NOMO-1 treated with DMSO at 0.1 percent for 48 hours (cell line): ENCODE measurements around the gene UPF3B.
"Not testable (repeated sequence)": the region's sequence is repeated elsewhere in the genome, so short reads cannot be mapped to it uniquely, and the experiment has no call there.

Experiments used
- DNase-seq: peaks from one replicate; lab custom pipeline; 2025; ENCODE audit not compliant: unreplicated experiment; lab: John Stamatoyannopoulos, UW

The UPF3B gene

DNA sequence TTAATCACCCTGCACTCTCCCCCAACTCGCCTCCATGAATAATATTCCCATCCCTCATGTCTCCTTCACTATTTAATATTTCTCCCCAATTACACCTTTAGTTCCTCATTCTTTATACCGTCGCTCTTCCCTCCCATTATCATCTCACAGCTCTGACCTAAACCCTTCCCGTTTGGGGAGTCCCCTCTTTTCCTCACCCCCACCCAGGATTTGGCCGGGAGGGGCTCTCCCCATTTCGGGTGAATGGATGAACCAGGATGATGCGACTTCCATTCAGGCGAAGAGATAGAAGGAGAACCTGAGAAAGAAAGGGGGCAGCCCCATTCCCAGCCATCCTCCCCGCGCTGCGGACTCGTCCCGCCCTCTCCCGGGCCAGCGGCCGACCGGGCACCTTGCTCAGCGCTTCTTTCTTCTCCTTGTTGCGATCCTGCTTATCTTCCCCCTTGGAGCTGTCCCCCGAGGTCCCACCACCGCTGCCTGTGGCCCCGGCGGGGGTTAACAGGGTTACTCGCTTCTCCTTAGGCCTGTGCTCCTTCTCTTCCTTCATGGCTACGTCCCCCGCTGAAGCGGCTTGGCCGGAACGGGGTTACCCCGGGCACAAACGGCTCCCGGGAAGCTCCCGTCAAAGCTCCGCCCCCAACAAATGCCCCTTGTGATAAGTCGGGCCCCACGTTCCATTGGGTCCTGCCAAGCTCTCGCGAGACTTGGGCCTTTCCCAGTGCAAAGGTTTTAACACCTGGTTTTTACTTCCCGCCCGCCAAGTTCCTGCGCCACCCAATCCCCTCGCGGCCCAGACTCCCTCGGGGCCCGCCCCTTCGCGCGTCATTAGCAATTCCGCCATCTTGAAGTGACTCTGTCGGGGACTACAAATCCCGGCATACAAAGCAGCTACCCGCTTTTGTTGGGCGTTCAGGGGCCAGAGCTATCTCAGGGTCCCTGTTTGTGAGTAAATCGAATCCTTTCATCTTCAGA is at the start of gene UPF3B:
TSS of gene UPF3B (minus strand) at position 582 of the 972 bp plus-strand sequence. CDS start at position 547, 35 bp downstream.
- peak; percentile 92 for DNase-seq

GRCh38 chrX:119900976-119901375 is 48.2 kb upstream of the UPF3B start:
- DNase-seq: no peak

GRCh38 chrX:119899125-119899524 is 46.4 kb upstream of the UPF3B start:
- DNase-seq: peak; percentile 11

DNA sequence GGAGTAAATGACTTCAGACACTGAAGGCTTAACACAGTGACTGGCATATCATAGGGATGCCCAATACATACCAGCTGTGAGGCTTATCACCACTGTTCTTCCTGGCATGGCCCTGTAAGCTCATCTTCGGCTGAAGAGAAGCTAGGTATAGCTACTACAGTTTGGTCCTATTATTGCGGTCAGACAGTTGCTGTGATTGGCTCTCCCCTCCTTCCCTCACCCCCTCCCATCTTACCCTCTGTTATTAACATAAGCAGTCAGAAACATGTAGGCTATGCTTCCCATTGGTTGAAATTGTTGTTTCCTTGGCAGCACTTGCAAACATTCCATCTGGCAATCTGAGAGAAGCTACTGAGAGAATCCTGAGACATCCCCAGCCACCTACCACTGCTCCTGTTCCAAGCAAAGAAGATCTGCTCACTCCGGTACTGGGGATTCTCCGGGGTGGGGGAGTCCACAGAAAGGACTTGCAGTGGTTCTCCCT is 43.1 kb upstream of the UPF3B start, which contains the start of gene AKAP14:
TSS of gene AKAP14 (plus strand) at position 51 of the 484 bp plus-strand sequence. CDS start 7,331 bp downstream, outside the sequence.
- DNase-seq: no peak

DNA sequence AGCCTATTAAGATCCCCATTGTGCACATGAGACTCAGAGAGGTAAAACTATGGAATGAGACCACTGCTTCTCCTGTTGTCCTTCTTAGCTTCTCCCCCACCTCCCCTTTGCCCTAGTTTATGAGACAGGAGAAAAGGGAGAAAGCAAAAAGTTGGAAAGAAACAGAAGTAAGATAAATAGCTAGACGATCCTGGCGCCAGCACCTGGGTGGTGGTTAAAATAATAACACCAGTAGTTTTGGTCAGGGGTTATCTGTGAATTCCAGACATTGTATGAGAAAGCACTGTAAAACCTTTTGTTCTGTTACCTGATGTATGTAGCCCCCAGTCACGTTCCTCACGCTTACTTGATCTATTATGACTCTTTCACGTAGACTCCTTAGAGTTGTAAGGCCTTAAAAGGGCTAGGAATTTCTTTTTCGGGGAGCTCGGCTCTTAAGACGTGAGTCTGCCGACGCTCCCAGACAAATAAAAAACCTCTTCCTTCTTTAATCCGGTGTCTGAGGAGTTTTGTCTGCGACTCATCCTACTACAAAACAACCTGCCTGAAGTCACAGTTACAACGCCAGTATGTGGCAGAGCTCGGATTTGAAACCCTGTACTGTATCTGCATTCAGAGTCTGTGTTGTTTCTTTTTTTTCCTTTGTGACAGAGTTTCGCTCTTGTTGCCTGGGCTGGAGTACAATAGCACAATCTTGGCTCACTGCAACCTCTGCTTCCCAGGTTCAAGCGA is 39.4 kb upstream of the UPF3B start:
- DNase-seq: not testable (repeated sequence)

DNA sequence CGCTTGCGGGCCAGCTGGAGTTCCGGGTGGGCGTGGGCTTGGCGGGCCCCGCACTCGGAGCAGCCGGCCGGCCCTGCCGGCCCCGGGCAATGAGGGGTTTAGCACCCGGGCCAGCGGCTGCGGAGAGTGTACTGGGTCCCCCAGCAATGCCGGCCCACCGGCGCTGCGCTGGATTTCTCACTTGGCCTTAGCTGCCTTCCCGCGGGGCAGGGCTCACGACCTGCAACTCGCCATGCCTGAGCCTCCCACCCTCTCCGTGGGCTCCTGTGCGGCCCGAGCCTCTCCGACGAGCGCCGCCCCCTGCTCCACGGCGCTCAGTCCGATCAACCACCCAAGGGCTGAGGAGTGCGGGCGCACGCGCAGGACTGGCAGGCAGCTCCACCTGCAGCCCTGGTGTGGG is 37.9 kb upstream of the UPF3B start:
- not testable (repeated sequence) for DNase-seq

- peak; percentile 59 for DNase-seq
Measured at GRCh38 chrX:119887721-119888425, 35.1 kb upstream of the UPF3B start.

GRCh38 chrX:119885554-119886428 is 33.0 kb upstream of the UPF3B start:
- peak; percentile 36 for DNase-seq

DNA sequence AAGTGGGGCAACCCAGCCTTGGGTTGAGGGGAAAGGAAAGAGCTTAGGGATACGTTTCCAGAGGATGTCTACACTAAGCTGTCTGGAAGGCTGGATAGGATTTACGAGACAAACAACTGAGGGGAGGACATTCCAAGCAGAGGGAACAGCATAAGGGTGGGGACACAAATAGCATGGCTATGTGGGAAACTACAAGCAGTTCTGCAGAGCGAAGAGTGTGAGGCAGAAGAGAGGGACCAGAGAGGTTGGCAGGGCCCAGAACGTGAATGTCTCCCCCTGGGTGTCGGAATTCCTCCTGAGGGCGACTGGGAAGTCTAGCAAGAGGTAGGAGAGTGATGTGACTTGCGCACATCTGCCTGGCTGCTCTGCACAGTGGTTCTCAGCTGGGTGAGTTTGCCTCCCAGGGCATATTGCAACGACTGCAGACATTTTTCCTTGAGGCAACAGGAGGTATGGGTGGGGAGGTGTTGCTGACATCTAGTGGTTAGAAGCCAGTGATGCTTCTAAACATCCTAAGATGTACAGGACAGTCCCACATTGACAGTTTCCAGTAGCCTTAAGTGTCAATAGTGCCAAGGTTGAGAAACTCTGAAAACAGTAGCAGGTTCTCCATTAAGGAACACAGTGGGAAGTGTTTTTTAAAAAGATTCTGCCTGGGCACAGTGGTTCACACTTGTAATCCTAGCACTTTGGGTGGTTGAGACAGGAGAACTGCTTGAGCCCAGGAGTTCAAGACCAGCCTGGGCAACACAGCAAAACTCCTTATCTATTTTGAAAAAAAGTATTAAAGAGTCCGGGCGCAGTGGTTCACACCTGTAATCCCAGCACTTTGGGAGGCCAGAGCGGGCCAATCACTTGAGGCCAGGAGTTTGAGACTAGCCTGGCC is 28.0 kb upstream of the UPF3B start:
- peak; percentile 47 for DNase-seq

GRCh38 chrX:119880076-119880475 is 27.3 kb upstream of the UPF3B start:
- no peak for DNase-seq

DNA sequence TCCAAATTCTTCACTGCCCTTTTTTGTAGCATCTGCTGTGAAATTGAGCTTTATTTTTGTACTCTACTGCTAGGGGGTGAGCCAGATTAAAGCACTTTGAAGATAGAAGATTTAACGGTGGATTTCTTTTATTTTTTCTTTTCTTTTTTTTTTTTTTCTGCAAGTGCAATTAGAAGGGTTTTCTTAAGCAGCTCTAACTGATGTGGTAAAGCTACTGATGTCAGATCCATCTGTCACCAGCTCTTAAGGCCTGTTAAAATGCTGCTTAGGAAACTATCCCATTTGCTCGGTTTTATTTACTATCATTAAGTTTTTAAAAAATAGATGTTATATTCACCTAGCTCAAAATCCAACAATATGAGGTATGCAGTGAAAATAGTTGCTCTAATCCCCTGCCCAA is 26.0 kb upstream of the UPF3B start:
- no peak for DNase-seq

GRCh38 chrX:119871599-119872395 is 19.0 kb upstream of the UPF3B start, which contains the start of the genes NDUFA1 and RNF113A:
NDUFA1 (plus strand) TSS chrX:119871832; CDS start chrX:119871912, 80 bp downstream.
RNF113A (minus strand) TSS chrX:119871733; CDS start chrX:119871613, 120 bp downstream.
- DNase-seq: peak; percentile 82

DNA sequence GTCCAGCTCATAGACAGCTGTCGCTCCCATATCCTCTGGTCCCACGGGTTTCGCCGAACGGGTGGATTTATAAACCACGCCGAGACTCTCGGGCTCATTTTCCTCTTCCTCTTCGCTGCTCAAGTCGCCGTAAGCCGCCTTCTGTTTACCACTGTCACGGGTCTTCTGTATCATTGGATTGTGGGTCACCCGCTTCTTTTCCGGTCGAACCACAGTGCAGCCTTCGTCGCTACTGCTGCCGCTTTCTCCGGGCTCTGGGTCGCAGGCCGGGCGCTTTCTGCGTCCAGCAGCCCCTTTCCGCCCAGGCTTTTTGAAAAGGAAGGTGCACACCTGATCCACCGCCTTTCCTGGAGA is 18.5 kb upstream of the UPF3B start:
- DNase-seq: no peak

DNA sequence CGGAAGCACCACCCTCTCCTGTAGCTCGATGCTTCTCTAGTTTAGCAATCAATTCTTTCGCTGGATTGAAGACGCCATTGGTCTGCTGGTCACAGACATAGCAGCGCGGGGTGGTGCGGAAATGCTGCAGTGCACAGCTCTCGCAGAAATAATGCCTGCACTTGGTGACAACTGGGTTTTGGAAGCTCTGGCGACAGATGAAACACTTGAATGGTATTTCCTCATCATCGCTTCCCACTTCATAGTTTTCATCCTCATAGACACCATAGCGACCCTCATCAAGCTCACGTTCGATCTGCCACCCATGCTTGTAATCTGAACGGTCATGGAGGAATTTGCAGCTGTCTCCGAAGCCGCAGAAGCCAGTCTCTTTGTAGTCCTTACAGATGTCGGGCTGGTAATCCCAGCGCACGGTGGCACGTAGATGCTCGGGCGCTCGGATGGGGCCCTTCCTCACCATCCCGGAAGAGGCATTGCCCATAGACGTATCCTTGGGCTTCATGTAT is 17.9 kb upstream of the UPF3B start:
- DNase-seq: no peak

DNA sequence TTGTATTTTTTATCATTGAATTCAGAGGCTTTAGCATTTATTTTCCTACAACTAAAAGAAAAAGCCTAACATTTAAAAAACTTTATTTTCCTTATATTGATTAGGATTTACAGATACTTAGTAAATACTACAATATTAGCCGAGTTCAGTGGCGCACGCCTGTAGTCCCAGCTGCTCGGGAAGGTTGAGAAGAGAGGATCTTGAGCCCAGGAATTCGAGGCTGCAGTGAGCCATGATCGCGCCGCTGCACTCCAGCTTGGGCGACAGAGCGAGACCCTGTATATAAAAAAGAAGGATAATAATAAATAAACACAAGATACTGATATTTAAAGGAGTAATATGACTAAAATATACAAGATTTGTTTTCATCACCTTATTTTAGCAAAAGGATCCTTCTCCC is 681 bp upstream of the UPF3B start:
- DNase-seq: no peak

GRCh38 chrX:119833905-119834304 is 18.9 kb downstream of the UPF3B start:
- no peak for DNase-seq

DNA sequence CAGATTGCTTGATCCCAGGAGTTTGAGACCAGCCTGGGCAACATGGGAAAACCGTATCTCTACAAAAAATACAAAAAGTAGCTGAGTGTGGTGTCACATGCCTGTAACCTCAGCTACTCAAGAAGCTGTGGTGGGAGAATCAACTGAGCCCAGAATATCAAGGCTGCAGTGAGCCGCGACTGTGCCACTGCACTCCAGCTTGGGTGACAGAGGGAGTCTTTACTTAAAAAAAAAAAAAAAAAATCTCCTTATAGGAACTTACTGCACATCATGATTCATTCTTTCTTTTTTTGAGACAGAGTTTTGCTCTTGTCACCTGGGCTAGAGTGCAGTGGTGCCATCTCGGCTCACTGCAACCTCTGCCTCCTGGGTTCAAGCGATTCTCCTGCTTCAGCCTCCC is 24.3 kb downstream of the UPF3B start:
- no peak for DNase-seq

DNA sequence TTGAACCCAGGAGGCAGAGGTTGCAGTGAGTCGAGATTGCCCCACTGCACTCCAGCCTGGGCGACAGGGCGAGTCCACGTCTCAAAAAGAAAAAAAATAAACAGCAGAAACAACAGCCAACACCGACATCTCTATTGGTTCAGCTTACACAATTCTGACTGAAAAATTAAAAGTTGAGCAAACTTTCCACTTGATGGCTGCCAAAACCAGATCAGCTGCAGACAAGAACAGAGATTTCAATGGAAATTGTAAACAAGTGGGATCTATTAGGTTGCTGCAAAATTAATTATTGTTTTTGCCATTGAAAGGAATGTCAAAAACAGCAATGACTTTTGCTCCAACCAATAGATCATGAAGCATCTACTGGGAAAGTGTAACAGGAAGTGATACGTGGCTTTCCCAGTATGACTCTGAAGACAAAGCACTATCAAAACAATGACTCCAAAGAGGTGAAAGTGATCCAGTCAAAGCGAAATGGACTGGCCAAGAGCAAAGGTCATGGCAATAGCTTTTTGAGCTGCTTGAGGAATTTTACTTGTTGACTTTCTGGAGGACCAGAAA is 26.3 kb downstream of the UPF3B start:
- DNase-seq: no peak
